ENCODE results near the gene VOPP1.

- TF ChIP-seq CTCF (conservative IDR thresholded peaks at IDR 0.05; ENCODE audit: low read length), result no peak
- no peak for TF ChIP-seq EZH2phosphoT487 (IDR thresholded peaks at IDR 0.05; ENCODE audit: borderline replicate concordance)
These were observed 33.8 kb downstream of the VOPP1 start for GRCh38 chr7:55538538-55538937.
